BJ (cell line): ENCODE data around the gene INHBE. TPM values are rescaled to one million over a fixed set of nuclear protein-coding genes. Genes with fewer than 3 reads are reported as not detected.
"Not testable (repeated sequence)": the region's sequence is repeated elsewhere in the genome, so short reads cannot be mapped to it uniquely, and the experiment has no call there.

ENCODE experiments used
- CTCF ChIA-PET: fragments of 350-600 bp; formaldehyde crosslinking; extraction: SDS; loops from one replicate; lab custom pipeline; 2021; ENCODE audit warnings: antibody characterized with exemption, inconsistent platforms; lab: Yijun Ruan, JAX
- POLR2A ChIA-PET: fragments of 300-600 bp; sonication (Branson Sonifier 250); formaldehyde crosslinking; extraction: SDS; loops from one replicate; lab custom pipeline; 2021; ENCODE audit warnings: antibody characterized with exemption; lab: Charles Lee
- DNase-seq: peaks from one replicate; pipeline ENCODE4 v3.0.0-alpha.2; 2011; ENCODE audit warnings: low read depth
- H3K27me3 ChIP-seq: 2 replicates; pipeline ENCODE4 v1.6.0; 2011; ENCODE audit warnings: low read length; ENCODE audit not compliant: control insufficient read depth, insufficient read depth
- H3K36me3 ChIP-seq: 2 replicates; pipeline ENCODE4 v1.5.1; 2011; ENCODE audit warnings: low read length; ENCODE audit not compliant: control insufficient read depth, insufficient read depth
- H3K4me3 ChIP-seq: 2 replicates; pipeline ENCODE4 v1.5.1; 2011; ENCODE audit warnings: low read depth, mild to moderate bottlenecking, control low read depth, low read length
- polyA plus RNA-seq: library from polyadenylated mRNA; depleted of rRNA; stranded (reverse); fragments of >200 nt; gene quantifications from 2 replicates; pipeline ENCODE4 v1.2.3, GENCODE V29; 2011
- TF ChIP-seq, protein P1 (sequence below): IDR thresholded peaks from 2 replicates; pipeline ENCODE4 v1.5.1; 2011; ENCODE audit warnings: low read depth, mild to moderate bottlenecking, control low read depth, inconsistent platforms, low read length, moderate library complexity; ENCODE audit not compliant: insufficient read depth

Gene INHBE
- polyA plus RNA-seq, 1 experiment = 23.9 TPM

DNA sequence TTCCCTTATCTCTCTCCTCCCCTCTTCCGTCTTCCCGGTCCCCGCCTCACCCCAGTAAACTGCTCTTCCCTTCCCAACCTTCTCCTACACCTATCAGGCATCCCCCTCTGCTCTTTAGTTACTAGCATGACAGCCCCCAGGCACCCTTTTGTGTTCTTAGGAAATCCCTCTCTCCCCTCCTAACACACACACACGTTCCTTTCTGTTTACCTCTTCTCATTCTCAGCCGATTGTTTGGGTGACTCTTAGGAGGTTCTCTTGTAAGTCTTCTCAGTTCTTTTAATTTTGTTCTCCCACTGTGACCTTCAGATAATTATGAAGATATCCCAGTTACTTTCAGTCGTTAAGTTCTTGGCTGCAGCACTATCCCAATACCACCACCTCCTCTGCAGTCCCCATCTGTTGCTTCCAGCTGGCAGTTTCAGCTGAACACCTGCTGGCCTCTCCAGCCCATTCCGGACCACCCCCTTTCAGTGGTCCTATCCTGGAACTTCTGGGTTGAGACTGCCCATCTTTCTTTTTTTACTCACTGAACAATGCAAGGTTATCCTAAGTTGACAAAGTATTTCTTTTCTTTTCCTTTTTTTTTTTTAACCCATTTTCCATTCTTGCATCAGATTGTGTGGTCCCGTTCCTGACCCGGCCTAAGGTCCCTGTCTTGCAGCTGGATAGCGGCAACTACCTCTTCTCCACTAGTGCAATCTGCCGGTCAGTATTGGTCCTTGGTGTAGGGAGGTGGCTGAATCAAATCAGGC is 33.5 kb downstream of the INHBE start:
- ChIA-PET CTCF (interaction anchor here (1.2 kb wide), 1 partner anchor 24 kb away, joined by 3 read pairs; no protein-coding TSS in a partner anchor), POLR2A (no interaction called here)
- Histone ChIP-seq H3K36me3 (peaks cover 10% of the 10 kb centered on the region), H3K4me3 (peak overlapping the region; percentile 96), H3K27me3 (no peaks in the 10 kb centered on the region)
- TF ChIP-seq, protein P1, sequence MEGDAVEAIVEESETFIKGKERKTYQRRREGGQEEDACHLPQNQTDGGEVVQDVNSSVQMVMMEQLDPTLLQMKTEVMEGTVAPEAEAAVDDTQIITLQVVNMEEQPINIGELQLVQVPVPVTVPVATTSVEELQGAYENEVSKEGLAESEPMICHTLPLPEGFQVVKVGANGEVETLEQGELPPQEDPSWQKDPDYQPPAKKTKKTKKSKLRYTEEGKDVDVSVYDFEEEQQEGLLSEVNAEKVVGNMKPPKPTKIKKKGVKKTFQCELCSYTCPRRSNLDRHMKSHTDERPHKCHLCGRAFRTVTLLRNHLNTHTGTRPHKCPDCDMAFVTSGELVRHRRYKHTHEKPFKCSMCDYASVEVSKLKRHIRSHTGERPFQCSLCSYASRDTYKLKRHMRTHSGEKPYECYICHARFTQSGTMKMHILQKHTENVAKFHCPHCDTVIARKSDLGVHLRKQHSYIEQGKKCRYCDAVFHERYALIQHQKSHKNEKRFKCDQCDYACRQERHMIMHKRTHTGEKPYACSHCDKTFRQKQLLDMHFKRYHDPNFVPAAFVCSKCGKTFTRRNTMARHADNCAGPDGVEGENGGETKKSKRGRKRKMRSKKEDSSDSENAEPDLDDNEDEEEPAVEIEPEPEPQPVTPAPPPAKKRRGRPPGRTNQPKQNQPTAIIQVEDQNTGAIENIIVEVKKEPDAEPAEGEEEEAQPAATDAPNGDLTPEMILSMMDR = no peak
- no peak for DNase-seq

DNA sequence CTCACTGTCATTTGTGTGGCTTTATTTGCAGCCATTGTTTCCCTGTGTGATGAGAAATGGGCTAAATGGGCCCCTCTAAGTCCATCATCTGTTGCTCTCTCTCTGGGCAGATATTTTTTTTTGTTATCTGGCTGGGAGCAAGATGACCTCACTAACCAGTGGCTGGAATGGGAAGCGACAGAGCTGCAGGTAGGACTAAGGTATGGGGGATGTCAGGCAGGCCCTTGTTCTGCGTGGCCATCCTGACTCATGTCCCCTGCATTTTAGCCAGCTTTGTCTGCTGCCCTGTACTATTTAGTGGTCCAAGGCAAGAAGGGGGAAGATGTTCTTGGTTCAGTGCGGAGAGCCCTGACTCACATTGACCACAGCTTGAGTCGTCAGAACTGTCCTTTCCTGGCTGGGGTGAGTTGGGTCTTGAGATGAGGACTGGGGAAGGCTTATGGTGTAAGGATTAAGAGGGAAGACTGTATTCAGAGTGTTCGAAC is 34.1 kb downstream of the INHBE start:
- Histone ChIP-seq H3K4me3 (peak overlapping the region; percentile 96), H3K27me3 (no peaks in the 10 kb centered on the region), H3K36me3 (peaks cover 10% of the 10 kb centered on the region)
- ChIA-PET POLR2A (no interaction called here), CTCF (interaction anchor here (1.2 kb wide), 1 partner anchor 23 kb away, joined by 3 read pairs; no protein-coding TSS in a partner anchor)
- DNase-seq = no peak
- TF ChIP-seq, protein P1 = no peak

GRCh38 chr12:57490126-57490525 is 35.0 kb downstream of the INHBE start:
- H3K27me3 ChIP-seq = no peaks in the 10 kb centered on the region
- no peak overlapping the region for H3K4me3 ChIP-seq
- ChIA-PET POLR2A (no interaction called here), CTCF (no interaction called here)
- TF ChIP-seq, protein P1 = no peak
- DNase-seq = no peak
- peaks cover 10% of the 10 kb centered on the region for H3K36me3 ChIP-seq

GRCh38 chr12:57491393-57492280 is 36.5 kb downstream of the INHBE start:
- POLR2A ChIA-PET = no interaction called here
- TF ChIP-seq, protein P1 = no peak; the same call in 1 of the 2 replicates
- CTCF ChIA-PET = no interaction called here
- DNase-seq = no peak
- H3K27me3 ChIP-seq = no peaks in the 10 kb centered on the region
- no peak overlapping the region for H3K4me3 ChIP-seq
- peaks cover 11% of the 10 kb centered on the region for H3K36me3 ChIP-seq

- POLR2A ChIA-PET, DNase-seq, H3K27me3 ChIP-seq, H3K4me3 ChIP-seq, CTCF ChIA-PET: not testable (repeated sequence)
- peaks cover 27% of the 10 kb centered on the region for H3K36me3 ChIP-seq
Observed at GRCh38 chr12:57495051-57495701, 40.1 kb downstream of the INHBE start.
